Renal pelvis (tissue), 4 donors: ENCODE results near the gene GALNT12. TPM values are rescaled to one million over a fixed set of nuclear protein-coding genes. Genes with fewer than 3 reads are reported as not detected.

Experiments
- DNase-seq: peaks from one replicate; pipeline ENCODE4 v3.0.0-alpha.2; 2013
- polyA plus RNA-seq, 3 donors: library from polyadenylated mRNA; unstranded; fragments of 120-200 nt; gene quantifications; one replicate each; pipeline ENCODE4 v1.2.1, GENCODE V29; 2013; ENCODE audit not compliant: insufficient read length in 3 of 3

Gene GALNT12
- polyA plus RNA-seq, 3 donors, result 8.3 to 9.9 (median 9.2) TPM

GRCh38 chr9:98879094-98879962 lies 71.9 kb downstream of the GALNT12 start:
- DNase-seq, result no peak

GRCh38 chr9:98879963-98880310 lies 72.5 kb downstream of the GALNT12 start:
- DNase-seq, result no peak

GRCh38 chr9:98880311-98881015 lies 73.0 kb downstream of the GALNT12 start:
- no peak for DNase-seq

- DNase-seq, result no peak
Observed at GRCh38 chr9:98881356-98881755, 73.9 kb downstream of the GALNT12 start.

- DNase-seq, result no peak
Observed at GRCh38 chr9:98881836-98882568, 74.5 kb downstream of the GALNT12 start.

- DNase-seq, result no peak
Observed at GRCh38 chr9:98882569-98882923, 75.1 kb downstream of the GALNT12 start.

GRCh38 chr9:98883276-98883675 lies 75.8 kb downstream of the GALNT12 start:
- no peak for DNase-seq

- no peak for DNase-seq
Observed at GRCh38 chr9:98884849-98885248, 77.4 kb downstream of the GALNT12 start.

GRCh38 chr9:98885575-98886295 lies 78.3 kb downstream of the GALNT12 start:
- DNase-seq, result no peak

GRCh38 chr9:98886691-98887229 lies 79.3 kb downstream of the GALNT12 start:
- DNase-seq, result no peak

GRCh38 chr9:98887918-98888510 lies 80.5 kb downstream of the GALNT12 start:
- no peak for DNase-seq

GRCh38 chr9:98888801-98889421 lies 81.4 kb downstream of the GALNT12 start:
- DNase-seq, result no peak

GRCh38 chr9:98890256-98890655 lies 82.8 kb downstream of the GALNT12 start:
- no peak for DNase-seq

GRCh38 chr9:98892288-98892687 lies 84.8 kb downstream of the GALNT12 start:
- no peak for DNase-seq

GRCh38 chr9:98892690-98893089 lies 85.2 kb downstream of the GALNT12 start:
- no peak for DNase-seq

- no peak for DNase-seq
Observed at GRCh38 chr9:98894171-98894570, 86.7 kb downstream of the GALNT12 start.

GRCh38 chr9:98894761-98895160 lies 87.3 kb downstream of the GALNT12 start:
- no peak for DNase-seq

- no peak for DNase-seq
Observed at GRCh38 chr9:98896632-98897031, 89.2 kb downstream of the GALNT12 start.

- DNase-seq, result no peak
Observed at GRCh38 chr9:98897745-98898144, 90.3 kb downstream of the GALNT12 start.

- DNase-seq, result peak; percentile 55
Observed at GRCh38 chr9:98899408-98900056, 92.1 kb downstream of the GALNT12 start.
